ENCODE data around the gene BATF.
"Not testable (repeated sequence)": the region's sequence is repeated elsewhere in the genome, so short reads cannot be mapped to it uniquely, and the experiment has no call there.

The BATF gene

GRCh38 chr14:75522224-75522982 is at the start of gene BATF:
BATF (plus strand) TSS chr14:75522469; CDS start chr14:75522683, 214 bp downstream.
- no peak for DNase-seq (ENCODE audit: low spot score)
- ChIA-PET CTCF (interaction anchor here (0.6 kb wide), 1 partner anchor 1545 kb away, joined by 5 read pairs; no protein-coding TSS in a partner anchor), POLR2A (ENCODE audit: low non-redundant PET) (no interaction called here)
- TF ChIP-seq CTCF (conservative IDR thresholded peaks at IDR 0.05; ENCODE audit: low read depth): no peak
- no peak within 1 kb of the TSS for H3K27ac ChIP-seq

- POLR2A ChIA-PET (ENCODE audit: low non-redundant PET); DNase-seq (ENCODE audit: low spot score); H3K27ac ChIP-seq; CTCF ChIA-PET: not testable (repeated sequence)
Observed at GRCh38 chr14:75474127-75474526, 48.1 kb upstream of the BATF start.

GRCh38 chr14:75476274-75476995 is 45.8 kb upstream of the BATF start:
- TF ChIP-seq CTCF (conservative IDR thresholded peaks at IDR 0.05; ENCODE audit: low read depth): no peak
- ChIA-PET POLR2A (ENCODE audit: low non-redundant PET) (interaction anchor here (0.7 kb wide), 1 partner anchor 11 kb away, joined by 6 read pairs; no protein-coding TSS in a partner anchor), CTCF (interaction anchor here (0.6 to 1.7 kb wide), 3 partner anchors 12 to 1062 kb away, joined by 3 to 4 read pairs (median 4); no protein-coding TSS in a partner anchor)
- no peak for DNase-seq (ENCODE audit: low spot score)
- no peak overlapping the region for H3K27ac ChIP-seq

- no peak for TF ChIP-seq CTCF (conservative IDR thresholded peaks at IDR 0.05; ENCODE audit: low read depth)
- POLR2A ChIA-PET (ENCODE audit: low non-redundant PET): no interaction called here
- CTCF ChIA-PET: interaction anchor here (0.6 to 1.7 kb wide), 2 partner anchors 11 to 139 kb away, joined by 3 to 4 read pairs; no protein-coding TSS in a partner anchor
- no peak overlapping the region for H3K27ac ChIP-seq
- no peak for DNase-seq (ENCODE audit: low spot score)
Observed at GRCh38 chr14:75477881-75478280, 44.4 kb upstream of the BATF start.

- POLR2A ChIA-PET (ENCODE audit: low non-redundant PET): no interaction called here
- no peak overlapping the region for H3K27ac ChIP-seq
- CTCF ChIA-PET: interaction anchor here (2.3 kb wide), 1 partner anchor 9 kb away, joined by 9 read pairs; no protein-coding TSS in a partner anchor
- no peak for TF ChIP-seq CTCF (conservative IDR thresholded peaks at IDR 0.05; ENCODE audit: low read depth)
- DNase-seq (ENCODE audit: low spot score): no peak
Observed at GRCh38 chr14:75479770-75480600, 42.3 kb upstream of the BATF start.

GRCh38 chr14:75482366-75482765 is 39.9 kb upstream of the BATF start:
- H3K27ac ChIP-seq: no peak overlapping the region
- no peak for DNase-seq (ENCODE audit: low spot score)
- CTCF ChIA-PET: no interaction called here
- POLR2A ChIA-PET (ENCODE audit: low non-redundant PET): no interaction called here
- TF ChIP-seq CTCF (conservative IDR thresholded peaks at IDR 0.05; ENCODE audit: low read depth): no peak
